Measurements from ENCODE around the gene AP5S1.

GRCh38 chr20:3777716-3778629 is 42.4 kb upstream of the AP5S1 start:
- TF ChIP-seq TAF1 (IDR thresholded peaks at IDR 0.05; ENCODE audit: borderline replicate concordance, insufficient read depth, low read length), result no peak
- TF ChIP-seq POLR2AphosphoS5 (IDR thresholded peaks at IDR 0.05; ENCODE audit: low read depth, low read length), result no peak
- no peak for TF ChIP-seq REST (IDR thresholded peaks at IDR 0.05; ENCODE audit: insufficient read depth in 1 of 2, low read depth in 2 of 2, low read length in 2 of 2)
- TF ChIP-seq FOXP2 (optimal IDR thresholded peaks at IDR 0.05; ENCODE audit: borderline replicate concordance, extremely low read depth, extremely low read length, insufficient read depth), result no peak
